ENCODE data around the gene NUP210.

- TF ChIP-seq CTCF (IDR thresholded peaks at IDR 0.05) (no peak), POLR2A (IDR thresholded peaks at IDR 0.05) (no peak)
These were observed 119.4 kb downstream of the NUP210 start for GRCh38 chr3:13300546-13301285.

Measured in thyroid gland (tissue), 4 donors.